IMR-90 (cell line): Measurements from ENCODE around the gene ATF7IP2. TPM values are rescaled to one million over a fixed set of nuclear protein-coding genes. Genes with fewer than 3 reads are reported as not detected.

Experiments used
- ATAC-seq: fragments of 200-7000 bp; cut with Tn5 transposase; 2 replicates; pipeline ENCODE4 v1.9.1; 2020; ENCODE audit warnings: low read depth, mild to moderate bottlenecking, moderate library complexity
- BruUV-seq: library from RNA; stranded (reverse); fragments of 400-500 nt; replicated peaks from 2 replicates; lab custom pipeline; 2021; lab: Mats Ljungman, UMichigan
- CTCF ChIA-PET: fragments of 300-600 bp; formaldehyde crosslinking; extraction: SDS; loops from one replicate; lab custom pipeline; 2021; ENCODE audit warnings: antibody characterized with exemption; lab: Yijun Ruan, JAX
- POLR2A ChIA-PET: fragments of 300-600 bp; sonication (Branson Sonifier 250); formaldehyde crosslinking; loops from one replicate; lab custom pipeline; 2022; ENCODE audit warnings: antibody characterized with exemption; ENCODE audit not compliant: unreplicated experiment; lab: Charles Lee
- DNase-seq: peaks from one replicate; pipeline ENCODE4 v3.0.0; 2013
- H2AFZ ChIP-seq: replicated peaks from 2 replicates; pipeline ENCODE3; 2013; ENCODE audit warnings: low read length, mild to moderate bottlenecking; ENCODE audit not compliant: poor library complexity
- H2AK5ac ChIP-seq: 2 replicates; pipeline ENCODE4 v1.6.1; 2013; ENCODE audit warnings: low read depth, low read length, inconsistent platforms
- H2AK9ac ChIP-seq: replicated peaks from 2 replicates; pipeline ENCODE3; 2013; ENCODE audit warnings: mild to moderate bottlenecking, low read depth, low read length, moderate library complexity; ENCODE audit not compliant: poor library complexity
- H2BK120ac ChIP-seq: 2 replicates; pipeline ENCODE4 v1.6.1; 2013; ENCODE audit warnings: low read depth, low read length, inconsistent platforms
- H2BK15ac ChIP-seq: 3 replicates; pipeline ENCODE4 v1.6.1; 2013; ENCODE audit warnings: low read depth, low read length, inconsistent platforms
- H2BK20ac ChIP-seq: 2 replicates; pipeline ENCODE4 v1.6.1; 2013; ENCODE audit warnings: low read depth, mild to moderate bottlenecking, inconsistent platforms, low read length, moderate library complexity
- H2BK5ac ChIP-seq: 2 replicates; pipeline ENCODE4 v1.6.1; 2013; ENCODE audit warnings: mild to moderate bottlenecking, low read depth, low read length, inconsistent platforms; ENCODE audit not compliant: poor library complexity, severe bottlenecking
- H3K14ac ChIP-seq: replicated peaks from 2 replicates; pipeline ENCODE4 v1.6.1; 2013; ENCODE audit warnings: low read depth, low read length, inconsistent platforms
- H3K18ac ChIP-seq: 2 replicates; pipeline ENCODE4 v1.6.1; 2013; ENCODE audit warnings: low read depth, low read length, control low read depth
- H3K23ac ChIP-seq: 2 replicates; pipeline ENCODE4 v1.6.1; 2013; ENCODE audit warnings: low read depth, low read length, inconsistent platforms
- H3K27ac ChIP-seq: 2 replicates; pipeline ENCODE4 v1.5.1; 2013; ENCODE audit warnings: mild to moderate bottlenecking, control low read depth, low read length; ENCODE audit not compliant: insufficient read depth
- H3K27me3 ChIP-seq: 2 replicates; pipeline ENCODE4 v1.6.1; 2013; ENCODE audit warnings: low read length; ENCODE audit not compliant: control insufficient read depth, insufficient read depth
- H3K36me3 ChIP-seq: 2 replicates; pipeline ENCODE4 v1.6.1; 2013; ENCODE audit warnings: low read length, mixed read lengths; ENCODE audit not compliant: control insufficient read depth, insufficient read depth
- H3K4ac ChIP-seq: 2 replicates; pipeline ENCODE4 v1.6.1; 2013; ENCODE audit warnings: low read depth, low read length, inconsistent platforms
- H3K4me1 ChIP-seq: 2 replicates; pipeline ENCODE4 v1.6.1; 2013; ENCODE audit warnings: low read length, mixed read lengths; ENCODE audit not compliant: control insufficient read depth, insufficient read depth
- H3K4me2 ChIP-seq: 2 replicates; pipeline ENCODE4 v1.6.1; 2013; ENCODE audit warnings: low read depth, mild to moderate bottlenecking, control low read depth, low read length, moderate library complexity
- H3K4me3 ChIP-seq: 2 replicates; pipeline ENCODE4 v1.5.1; 2013; ENCODE audit warnings: low read depth, mild to moderate bottlenecking, control low read depth, low read length, moderate library complexity; ENCODE audit not compliant: insufficient read depth
- H3K56ac ChIP-seq: 2 replicates; pipeline ENCODE4 v1.6.1; 2013; ENCODE audit warnings: low read length, inconsistent platforms; ENCODE audit not compliant: insufficient read depth; ENCODE audit errors: extremely low read depth
- H3K79me1 ChIP-seq, 2 experiments: 2 replicates each; pipeline ENCODE4 v1.6.1; 2013; ENCODE audit warnings: low read length in 2 of 2, inconsistent platforms in 1 of 2, low read depth in 1 of 2
- H3K9ac ChIP-seq: 2 replicates; pipeline ENCODE4 v1.6.1; 2013; ENCODE audit warnings: low read depth, low read length, control low read depth
- H3K9me1 ChIP-seq: 2 replicates; pipeline ENCODE4 v1.6.1; 2013; ENCODE audit warnings: low read length, inconsistent platforms; ENCODE audit not compliant: insufficient read depth
- H3K9me3 ChIP-seq: 2 replicates; pipeline ENCODE4 v1.6.1; 2013; ENCODE audit warnings: low read length; ENCODE audit not compliant: control insufficient read depth, insufficient read depth
- H4K20me1 ChIP-seq: 2 replicates; pipeline ENCODE4 v1.6.1; 2013; ENCODE audit warnings: low read length, inconsistent platforms; ENCODE audit not compliant: insufficient read depth
- H4K5ac ChIP-seq: 2 replicates; pipeline ENCODE4 v1.6.1; 2013; ENCODE audit warnings: mild to moderate bottlenecking, low read depth, low read length, control low read depth
- H4K8ac ChIP-seq, 2 experiments: 2 replicates each; pipeline ENCODE4 v1.6.1; 2013; ENCODE audit warnings: low read depth in 2 of 2, low read length in 2 of 2, control low read depth in 1 of 2, inconsistent platforms in 1 of 2
- H4K91ac ChIP-seq: 2 replicates; pipeline ENCODE4 v1.6.1; 2013; ENCODE audit warnings: low read depth, low read length, inconsistent platforms; ENCODE audit not compliant: insufficient read depth
- CEBPB ChIP-seq: IDR thresholded peaks from 2 replicates; pipeline ENCODE4 v1.6.1; 2012; ENCODE audit warnings: low read depth, low read length, improper control_type of control experiment
- WGBS, 2 experiments: methylation state at CpG; one replicate each; pipeline versions ENCODE4 v1.1.5 to v1.1.7; 2013; ENCODE audit warnings: missing lambda C conversion rate in 2 of 2; ENCODE audit not compliant: insufficient read length in 1 of 2; ENCODE audit errors: extremely low coverage in 2 of 2; 5-methylcytosine and 5-hydroxymethylcytosine counted together
- dilution Hi-C: fragments of 300-500 bp; cut with HindIII; formaldehyde crosslinking; loops from one replicate; pipeline ENCODE4 v1.14.3; 2018; ENCODE audit warnings: low sequenced_read_pairs; ENCODE audit not compliant: unreplicated experiment
- in situ Hi-C: fragments of 300-500 bp; cut with MboI; formaldehyde crosslinking; loops from 3 replicates; pipeline ENCODE4 v1.14.3; 2019; ENCODE audit warnings: low sequenced_read_pairs, inconsistent platforms, mixed read lengths
- intact Hi-C: fragments of 100-400 bp; cut with micrococcal nuclease; formaldehyde crosslinking; loops from 2 replicates; pipeline ENCODE4 v1.10.0; 2022
- polyA plus RNA-seq, 3 experiments: library from polyadenylated mRNA; depleted of rRNA; stranded (reverse); fragments of >200 nt; gene quantifications; 2 replicates each; pipeline ENCODE4 v1.2.3, GENCODE V29; 2012; ENCODE audit warnings: low replicate concordance in 1 of 3
- total RNA-seq: library from RNA; depleted of rRNA; stranded (reverse); fragments of >200 nt; gene quantifications from 2 replicates; pipeline ENCODE4 v1.2.3, GENCODE V29; 2012
- TF ChIP-seq, protein P1 (sequence below): fragments of 150-350 bp; IDR thresholded peaks from 2 replicates; pipeline ENCODE4 v1.6.1; 2016; ENCODE audit warnings: low read depth, mild to moderate bottlenecking, low read length, moderate library complexity, borderline replicate concordance

ATF7IP2 gene
- total and polyA plus RNA-seq, 2 of the 4 experiments (the other 2 are of a cell fraction): 2.7 to 3.6 TPM

DNA sequence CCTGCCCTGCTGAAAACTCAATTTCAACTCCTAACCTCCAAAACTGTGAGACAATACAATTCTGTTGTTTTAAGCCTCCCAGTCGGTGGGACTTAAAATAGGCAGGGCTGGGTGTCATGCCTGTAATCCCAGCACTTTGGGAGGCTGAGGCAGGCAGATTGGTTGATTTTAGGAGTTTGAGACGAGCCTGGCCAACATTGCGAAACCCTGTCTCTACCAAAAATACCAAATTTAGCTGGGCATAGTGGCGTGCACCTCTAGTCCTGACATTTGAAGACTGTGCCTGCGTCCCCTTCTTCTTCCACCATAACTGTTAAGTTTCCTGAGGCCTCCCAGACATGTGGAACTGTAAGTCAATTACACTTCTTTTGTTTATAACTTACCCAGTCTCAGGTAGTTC lies 36.0 kb upstream of the ATF7IP2 start:
- Histone ChIP-seq H4K20me1 (no peaks in the 10 kb centered on the region), H3K9me3 (0 out of 2 replicates have a peak, but pooled peaks cover 2% of the 10 kb centered on the region), H2BK120ac (no peak overlapping the region), H4K8ac (no peak overlapping the region), H3K79me1 (no peaks in the 10 kb centered on the region), H3K23ac (no peak overlapping the region), H3K27ac (no peak overlapping the region), H3K4ac (no peak overlapping the region), H4K5ac (no peak overlapping the region), H2BK15ac (no peak overlapping the region), H3K4me3 (no peak overlapping the region), H3K27me3 (no peaks in the 10 kb centered on the region), H3K14ac (no peak overlapping the region), H4K91ac (no peak overlapping the region), H2BK5ac (no peak overlapping the region), H2BK20ac (no peak overlapping the region), H3K9ac (no peak overlapping the region), H3K36me3 (no peaks in the 10 kb centered on the region), H3K18ac (no peak overlapping the region), H3K4me2 (no peak overlapping the region), H3K9me1 (no peaks in the 10 kb centered on the region), H2AK9ac (no peak overlapping the region), H3K4me1 (no peaks in the 10 kb centered on the region), H2AFZ (no peak overlapping the region), H2AK5ac (no peak overlapping the region), H3K56ac (no peak overlapping the region)
- dilution Hi-C loops: no loop called here
- TF ChIP-seq, protein P1, sequence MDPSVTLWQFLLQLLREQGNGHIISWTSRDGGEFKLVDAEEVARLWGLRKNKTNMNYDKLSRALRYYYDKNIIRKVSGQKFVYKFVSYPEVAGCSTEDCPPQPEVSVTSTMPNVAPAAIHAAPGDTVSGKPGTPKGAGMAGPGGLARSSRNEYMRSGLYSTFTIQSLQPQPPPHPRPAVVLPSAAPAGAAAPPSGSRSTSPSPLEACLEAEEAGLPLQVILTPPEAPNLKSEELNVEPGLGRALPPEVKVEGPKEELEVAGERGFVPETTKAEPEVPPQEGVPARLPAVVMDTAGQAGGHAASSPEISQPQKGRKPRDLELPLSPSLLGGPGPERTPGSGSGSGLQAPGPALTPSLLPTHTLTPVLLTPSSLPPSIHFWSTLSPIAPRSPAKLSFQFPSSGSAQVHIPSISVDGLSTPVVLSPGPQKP: no peak
- TF ChIP-seq CEBPB: 0 out of 2 replicates have a peak, but pooled peaks have one; percentile 28
- WGBS, 2 experiments: no CpG with 5 or more reads among the region's 5 CpGs
- ChIA-PET POLR2A (no interaction called here), CTCF (no interaction called here)
- DNase-seq (no peak), ATAC-seq (no peak)
- BruUV-seq: no TSS peak
- in situ Hi-C loops: no loop called here
- intact Hi-C loops: no loop called here
